ENCODE measurements around the gene SMARCD3. TPM values are rescaled to one million over a fixed set of nuclear protein-coding genes. Genes with fewer than 3 reads are reported as not detected.
A peak's percentile ranks its signal among the peaks of the same experiment; 100 is the strongest.

SMARCD3 gene
- total and polyA plus RNA-seq, 9 of the 15 experiments (the other 6 are each of a cell fraction or from before 2014, with no cell fraction given): 0.43 to 3.6 (median 2.6) TPM

DNA sequence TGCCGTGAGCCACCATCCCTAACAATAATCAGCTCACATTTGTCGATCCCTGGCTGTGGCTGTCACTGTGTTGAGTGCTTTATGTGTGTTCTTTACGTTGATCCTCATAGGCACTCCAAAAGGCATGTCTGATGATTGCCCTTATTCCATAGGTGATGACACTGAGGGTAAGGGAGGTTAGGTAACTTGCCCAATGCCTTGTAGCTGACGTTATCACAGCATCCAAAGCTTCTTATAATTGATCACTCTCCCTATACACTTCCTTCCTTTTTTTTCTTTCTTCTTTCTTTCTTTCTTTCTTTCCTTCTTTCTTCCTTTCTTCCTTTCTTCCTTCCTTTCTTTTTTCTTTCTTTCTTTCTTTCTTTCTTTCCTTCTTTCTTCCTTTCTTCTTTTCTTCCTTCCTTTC, 41.9 kb upstream of the SMARCD3 start (continued):
- TF ChIP-seq, protein P1, sequence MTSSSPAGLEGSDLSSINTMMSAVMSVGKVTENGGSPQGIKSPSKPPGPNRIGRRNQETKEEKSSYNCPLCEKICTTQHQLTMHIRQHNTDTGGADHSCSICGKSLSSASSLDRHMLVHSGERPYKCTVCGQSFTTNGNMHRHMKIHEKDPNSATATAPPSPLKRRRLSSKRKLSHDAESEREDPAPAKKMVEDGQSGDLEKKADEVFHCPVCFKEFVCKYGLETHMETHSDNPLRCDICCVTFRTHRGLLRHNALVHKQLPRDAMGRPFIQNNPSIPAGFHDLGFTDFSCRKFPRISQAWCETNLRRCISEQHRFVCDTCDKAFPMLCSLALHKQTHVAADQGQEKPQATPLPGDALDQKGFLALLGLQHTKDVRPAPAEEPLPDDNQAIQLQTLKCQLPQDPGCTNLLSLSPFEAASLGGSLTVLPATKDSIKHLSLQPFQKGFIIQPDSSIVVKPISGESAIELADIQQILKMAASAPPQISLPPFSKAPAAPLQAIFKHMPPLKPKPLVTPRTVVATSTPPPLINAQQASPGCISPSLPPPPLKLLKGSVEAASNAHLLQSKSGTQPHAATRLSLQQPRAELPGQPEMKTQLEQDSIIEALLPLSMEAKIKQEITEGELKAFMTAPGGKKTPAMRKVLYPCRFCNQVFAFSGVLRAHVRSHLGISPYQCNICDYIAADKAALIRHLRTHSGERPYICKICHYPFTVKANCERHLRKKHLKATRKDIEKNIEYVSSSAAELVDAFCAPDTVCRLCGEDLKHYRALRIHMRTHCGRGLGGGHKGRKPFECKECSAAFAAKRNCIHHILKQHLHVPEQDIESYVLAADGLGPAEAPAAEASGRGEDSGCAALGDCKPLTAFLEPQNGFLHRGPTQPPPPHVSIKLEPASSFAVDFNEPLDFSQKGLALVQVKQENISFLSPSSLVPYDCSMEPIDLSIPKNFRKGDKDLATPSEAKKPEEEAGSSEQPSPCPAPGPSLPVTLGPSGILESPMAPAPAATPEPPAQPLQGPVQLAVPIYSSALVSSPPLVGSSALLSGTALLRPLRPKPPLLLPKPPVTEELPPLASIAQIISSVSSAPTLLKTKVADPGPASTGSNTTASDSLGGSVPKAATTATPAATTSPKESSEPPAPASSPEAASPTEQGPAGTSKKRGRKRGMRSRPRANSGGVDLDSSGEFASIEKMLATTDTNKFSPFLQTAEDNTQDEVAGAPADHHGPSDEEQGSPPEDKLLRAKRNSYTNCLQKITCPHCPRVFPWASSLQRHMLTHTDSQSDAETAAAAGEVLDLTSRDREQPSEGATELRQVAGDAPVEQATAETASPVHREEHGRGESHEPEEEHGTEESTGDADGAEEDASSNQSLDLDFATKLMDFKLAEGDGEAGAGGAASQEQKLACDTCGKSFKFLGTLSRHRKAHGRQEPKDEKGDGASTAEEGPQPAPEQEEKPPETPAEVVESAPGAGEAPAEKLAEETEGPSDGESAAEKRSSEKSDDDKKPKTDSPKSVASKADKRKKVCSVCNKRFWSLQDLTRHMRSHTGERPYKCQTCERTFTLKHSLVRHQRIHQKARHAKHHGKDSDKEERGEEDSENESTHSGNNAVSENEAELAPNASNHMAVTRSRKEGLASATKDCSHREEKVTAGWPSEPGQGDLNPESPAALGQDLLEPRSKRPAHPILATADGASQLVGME (CRISPR knock-in tag; IDR thresholded peaks at IDR 0.05): no peak
- TF ChIP-seq ARNT (IDR thresholded peaks at IDR 0.05) (no peak), ZNF583 (CRISPR knock-in tag; IDR thresholded peaks at IDR 0.05) (no peak), MTA1 (IDR thresholded peaks at IDR 0.05; ENCODE audit: borderline replicate concordance) (peak; percentile 69; the same call in 1 of the 2 replicates), LARP7 (IDR thresholded peaks at IDR 0.05) (0 out of 2 replicates have a peak, but pooled peaks have one; percentile 50), ARHGAP35 (IDR thresholded peaks at IDR 0.05; ENCODE audit: partially characterized antibody) (no peak), XRCC4 (IDR thresholded peaks at IDR 0.05; ENCODE audit: extremely low read depth, insufficient read depth, insufficient read length) (no peak), MEIS2 (IDR thresholded peaks at IDR 0.05; ENCODE audit: partially characterized antibody) (peak; percentile 40), NFATC3 (IDR thresholded peaks at IDR 0.05) (no peak), CBFB (CRISPR knock-in tag; IDR thresholded peaks at IDR 0.05) (no peak)
- TF ChIP-seq, protein P2, sequence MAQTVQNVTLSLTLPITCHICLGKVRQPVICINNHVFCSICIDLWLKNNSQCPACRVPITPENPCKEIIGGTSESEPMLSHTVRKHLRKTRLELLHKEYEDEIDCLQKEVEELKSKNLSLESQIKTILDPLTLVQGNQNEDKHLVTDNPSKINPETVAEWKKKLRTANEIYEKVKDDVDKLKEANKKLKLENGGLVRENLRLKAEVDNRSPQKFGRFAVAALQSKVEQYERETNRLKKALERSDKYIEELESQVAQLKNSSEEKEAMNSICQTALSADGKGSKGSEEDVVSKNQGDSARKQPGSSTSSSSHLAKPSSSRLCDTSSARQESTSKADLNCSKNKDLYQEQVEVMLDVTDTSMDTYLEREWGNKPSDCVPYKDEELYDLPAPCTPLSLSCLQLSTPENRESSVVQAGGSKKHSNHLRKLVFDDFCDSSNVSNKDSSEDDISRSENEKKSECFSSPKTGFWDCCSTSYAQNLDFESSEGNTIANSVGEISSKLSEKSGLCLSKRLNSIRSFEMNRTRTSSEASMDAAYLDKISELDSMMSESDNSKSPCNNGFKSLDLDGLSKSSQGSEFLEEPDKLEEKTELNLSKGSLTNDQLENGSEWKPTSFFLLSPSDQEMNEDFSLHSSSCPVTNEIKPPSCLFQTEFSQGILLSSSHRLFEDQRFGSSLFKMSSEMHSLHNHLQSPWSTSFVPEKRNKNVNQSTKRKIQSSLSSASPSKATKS (CRISPR knock-in tag; IDR thresholded peaks at IDR 0.05): no peak
- TF ChIP-seq, protein P3, sequence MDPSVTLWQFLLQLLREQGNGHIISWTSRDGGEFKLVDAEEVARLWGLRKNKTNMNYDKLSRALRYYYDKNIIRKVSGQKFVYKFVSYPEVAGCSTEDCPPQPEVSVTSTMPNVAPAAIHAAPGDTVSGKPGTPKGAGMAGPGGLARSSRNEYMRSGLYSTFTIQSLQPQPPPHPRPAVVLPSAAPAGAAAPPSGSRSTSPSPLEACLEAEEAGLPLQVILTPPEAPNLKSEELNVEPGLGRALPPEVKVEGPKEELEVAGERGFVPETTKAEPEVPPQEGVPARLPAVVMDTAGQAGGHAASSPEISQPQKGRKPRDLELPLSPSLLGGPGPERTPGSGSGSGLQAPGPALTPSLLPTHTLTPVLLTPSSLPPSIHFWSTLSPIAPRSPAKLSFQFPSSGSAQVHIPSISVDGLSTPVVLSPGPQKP (CRISPR knock-in tag; IDR thresholded peaks at IDR 0.05): no peak
- TF ChIP-seq, protein P4, sequence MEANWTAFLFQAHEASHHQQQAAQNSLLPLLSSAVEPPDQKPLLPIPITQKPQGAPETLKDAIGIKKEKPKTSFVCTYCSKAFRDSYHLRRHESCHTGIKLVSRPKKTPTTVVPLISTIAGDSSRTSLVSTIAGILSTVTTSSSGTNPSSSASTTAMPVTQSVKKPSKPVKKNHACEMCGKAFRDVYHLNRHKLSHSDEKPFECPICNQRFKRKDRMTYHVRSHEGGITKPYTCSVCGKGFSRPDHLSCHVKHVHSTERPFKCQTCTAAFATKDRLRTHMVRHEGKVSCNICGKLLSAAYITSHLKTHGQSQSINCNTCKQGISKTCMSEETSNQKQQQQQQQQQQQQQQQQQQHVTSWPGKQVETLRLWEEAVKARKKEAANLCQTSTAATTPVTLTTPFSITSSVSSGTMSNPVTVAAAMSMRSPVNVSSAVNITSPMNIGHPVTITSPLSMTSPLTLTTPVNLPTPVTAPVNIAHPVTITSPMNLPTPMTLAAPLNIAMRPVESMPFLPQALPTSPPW (CRISPR knock-in tag; IDR thresholded peaks at IDR 0.05): no peak

Data from K562 (cell line).